HEK293T (cell line): ENCODE measurements around the gene NCSTN.

Source experiments
- FOXA1 ChIP-seq: fragments of 450-650 bp; IDR thresholded peaks from 2 replicates; pipeline ENCODE4 v1.6.1; 2016; ENCODE audit warnings: mild to moderate bottlenecking
- FOXK2 ChIP-seq: fragments of 450-650 bp; IDR thresholded peaks from 2 replicates; pipeline ENCODE4 v1.6.1; 2016; ENCODE audit warnings: mild to moderate bottlenecking
- FOXM1 ChIP-seq: fragments of 450-650 bp; IDR thresholded peaks from 2 replicates; pipeline ENCODE4 v1.6.1; 2017; ENCODE audit warnings: mild to moderate bottlenecking, borderline replicate concordance
- NFRKB ChIP-seq: fragments of 450-650 bp; IDR thresholded peaks from 2 replicates; pipeline ENCODE4 v1.6.1; 2016; ENCODE audit warnings: mild to moderate bottlenecking, moderate library complexity
- SP1 ChIP-seq: fragments of 450-650 bp; IDR thresholded peaks from 2 replicates; pipeline ENCODE4 v1.6.1; 2017
- SUZ12 ChIP-seq: fragments of 450-650 bp; IDR thresholded peaks from 2 replicates; pipeline ENCODE4 v1.6.1; 2016; ENCODE audit warnings: mild to moderate bottlenecking
- ZNF384 ChIP-seq: fragments of 450-650 bp; IDR thresholded peaks from 2 replicates; pipeline ENCODE4 v1.6.1; 2016

DNA sequence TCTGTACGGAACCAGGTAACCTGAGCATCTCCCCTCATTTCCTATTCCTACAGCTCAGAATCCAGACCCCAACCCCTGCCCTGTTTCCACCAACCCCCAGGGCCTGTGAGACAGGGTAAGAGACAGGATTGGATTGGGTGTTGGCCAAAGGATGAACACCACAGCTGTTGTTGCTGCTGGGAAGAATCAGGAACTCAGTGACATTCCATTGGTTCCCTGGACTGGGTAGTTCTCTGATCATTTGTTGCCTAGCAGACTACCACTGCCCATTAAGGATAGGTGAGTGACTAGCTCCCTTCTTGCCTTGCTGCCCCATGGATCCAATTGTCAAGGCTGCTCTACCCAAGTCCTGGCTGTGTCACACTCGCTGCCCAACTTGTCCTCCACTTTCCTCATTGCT is 10.0 kb downstream of the NCSTN start:
- no peak for TF ChIP-seq FOXM1
- TF ChIP-seq NFRKB, result no peak
- TF ChIP-seq FOXA1, result no peak
- no peak for TF ChIP-seq SP1
- TF ChIP-seq SUZ12, result no peak
- TF ChIP-seq ZNF384, result no peak
- TF ChIP-seq FOXK2, result no peak
